ENCODE results near the gene DACH1.

The DACH1 gene

DNA sequence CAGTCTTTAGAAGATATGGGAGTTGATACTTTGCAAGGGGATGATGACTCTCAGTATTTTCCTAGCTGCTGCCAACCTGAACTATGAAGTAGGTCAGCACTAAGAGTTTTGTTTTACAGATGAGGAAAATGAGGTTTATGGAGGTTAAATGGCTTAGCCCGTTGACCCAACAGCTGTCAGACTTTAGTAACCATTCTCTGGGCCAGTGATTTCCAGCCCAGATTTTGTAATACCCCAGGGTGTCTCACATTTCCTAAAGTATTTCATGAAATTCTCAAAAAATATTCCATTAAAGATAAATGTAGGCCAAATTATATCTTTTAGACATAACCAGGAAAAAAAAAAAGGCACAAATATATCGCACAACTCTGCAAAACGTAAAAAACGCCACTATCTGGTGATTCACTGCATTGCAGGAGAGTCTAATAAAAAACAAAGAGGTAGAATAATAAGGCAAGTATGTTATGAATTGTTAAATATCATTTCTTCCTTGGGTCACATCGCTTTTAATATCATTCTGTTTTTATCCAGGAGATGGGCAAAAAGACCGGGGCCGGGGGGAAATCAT, 112.5 kb downstream of the DACH1 start:
- TF ChIP-seq, protein P1, sequence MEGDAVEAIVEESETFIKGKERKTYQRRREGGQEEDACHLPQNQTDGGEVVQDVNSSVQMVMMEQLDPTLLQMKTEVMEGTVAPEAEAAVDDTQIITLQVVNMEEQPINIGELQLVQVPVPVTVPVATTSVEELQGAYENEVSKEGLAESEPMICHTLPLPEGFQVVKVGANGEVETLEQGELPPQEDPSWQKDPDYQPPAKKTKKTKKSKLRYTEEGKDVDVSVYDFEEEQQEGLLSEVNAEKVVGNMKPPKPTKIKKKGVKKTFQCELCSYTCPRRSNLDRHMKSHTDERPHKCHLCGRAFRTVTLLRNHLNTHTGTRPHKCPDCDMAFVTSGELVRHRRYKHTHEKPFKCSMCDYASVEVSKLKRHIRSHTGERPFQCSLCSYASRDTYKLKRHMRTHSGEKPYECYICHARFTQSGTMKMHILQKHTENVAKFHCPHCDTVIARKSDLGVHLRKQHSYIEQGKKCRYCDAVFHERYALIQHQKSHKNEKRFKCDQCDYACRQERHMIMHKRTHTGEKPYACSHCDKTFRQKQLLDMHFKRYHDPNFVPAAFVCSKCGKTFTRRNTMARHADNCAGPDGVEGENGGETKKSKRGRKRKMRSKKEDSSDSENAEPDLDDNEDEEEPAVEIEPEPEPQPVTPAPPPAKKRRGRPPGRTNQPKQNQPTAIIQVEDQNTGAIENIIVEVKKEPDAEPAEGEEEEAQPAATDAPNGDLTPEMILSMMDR (IDR thresholded peaks at IDR 0.05; ENCODE audit: insufficient read depth, low read depth, low read length, missing control alignments), result peak; percentile 7
- no peak overlapping the region for H3K4me3 ChIP-seq (ENCODE audit: low read depth, low read length)
- no peak for DNase-seq (ENCODE audit: low read depth)

DNA sequence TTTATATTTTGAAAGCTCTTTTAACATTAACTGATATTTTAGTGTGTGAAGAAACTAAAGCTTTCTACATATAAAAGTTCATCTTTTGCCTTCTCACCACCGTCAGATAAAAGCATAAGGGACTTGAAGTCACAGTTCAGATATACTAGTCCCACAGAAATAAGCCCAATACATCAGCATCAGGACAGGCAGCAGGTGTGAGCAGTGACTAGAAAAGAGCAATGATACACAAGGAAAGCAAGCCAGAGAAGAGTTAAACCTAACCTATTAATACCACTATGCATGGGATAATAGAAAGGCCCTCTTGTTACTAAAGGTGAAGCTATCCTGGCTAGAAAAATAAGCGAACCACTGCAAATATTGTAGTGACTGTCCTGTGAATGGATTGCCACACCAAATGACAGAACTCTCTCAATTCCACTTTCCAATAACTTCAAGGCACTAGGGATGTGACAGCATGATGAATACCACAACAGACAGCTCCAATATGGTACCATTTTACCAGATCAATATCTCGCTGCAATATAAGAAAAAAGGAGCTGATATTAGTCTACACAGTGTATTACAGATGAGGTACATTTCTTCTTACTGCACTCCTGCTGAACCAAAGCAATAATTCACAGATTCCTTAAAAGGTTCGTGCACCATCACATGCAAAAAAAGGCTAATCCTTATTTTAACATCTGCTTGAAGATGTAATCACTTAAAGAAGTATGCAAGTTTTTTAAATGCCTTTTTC, 114.1 kb downstream of the DACH1 start:
- no peak for DNase-seq (ENCODE audit: low read depth)
- no peak overlapping the region for H3K4me3 ChIP-seq (ENCODE audit: low read depth, low read length)
- TF ChIP-seq, protein P1 (IDR thresholded peaks at IDR 0.05; ENCODE audit: insufficient read depth, low read depth, low read length, missing control alignments), result no peak

DNA sequence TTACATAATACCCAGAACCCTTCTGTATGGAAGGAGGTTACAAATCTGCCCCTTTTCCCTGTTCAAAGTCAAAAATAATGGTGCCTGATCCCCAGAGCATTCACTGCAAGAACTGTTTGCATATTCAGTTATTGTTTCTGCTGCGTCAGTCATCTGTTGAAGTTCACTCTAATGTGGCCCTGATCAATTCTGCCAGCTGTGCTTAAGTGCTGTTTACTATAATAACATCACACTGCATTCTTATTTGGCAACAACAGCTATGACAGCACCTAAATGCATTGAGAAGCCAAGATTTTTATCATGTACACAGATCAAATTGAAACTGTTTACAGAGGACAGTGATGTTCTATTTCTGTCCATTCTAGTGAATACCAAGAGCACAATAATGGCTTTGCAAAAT, 115.9 kb downstream of the DACH1 start:
- H3K4me3 ChIP-seq (ENCODE audit: low read depth, low read length), result no peak overlapping the region
- TF ChIP-seq, protein P1 (IDR thresholded peaks at IDR 0.05; ENCODE audit: insufficient read depth, low read depth, low read length, missing control alignments), result no peak
- DNase-seq (ENCODE audit: low read depth), result no peak

DNA sequence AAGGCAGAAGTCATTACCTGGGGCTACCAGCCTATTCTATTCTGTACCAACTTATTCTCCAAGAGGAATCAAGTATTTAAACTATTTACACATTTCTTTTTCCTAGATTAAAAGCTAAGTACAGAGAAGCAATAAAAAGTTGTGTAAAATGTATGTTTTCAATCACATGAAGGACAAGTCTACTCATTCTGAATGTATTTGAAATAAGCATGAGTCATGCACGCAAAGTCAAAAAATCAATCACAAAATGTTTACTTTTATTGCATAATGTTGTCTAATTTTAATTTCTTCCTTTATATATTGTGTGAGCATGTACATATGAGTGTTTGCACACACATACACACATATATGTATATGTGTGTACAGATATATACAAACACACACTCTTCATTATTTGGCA, 136.7 kb downstream of the DACH1 start:
- DNase-seq (ENCODE audit: low read depth), result no peak
- no peak overlapping the region for H3K4me3 ChIP-seq (ENCODE audit: low read depth, low read length)
- TF ChIP-seq, protein P1 (IDR thresholded peaks at IDR 0.05; ENCODE audit: insufficient read depth, low read depth, low read length, missing control alignments), result no peak

DNA sequence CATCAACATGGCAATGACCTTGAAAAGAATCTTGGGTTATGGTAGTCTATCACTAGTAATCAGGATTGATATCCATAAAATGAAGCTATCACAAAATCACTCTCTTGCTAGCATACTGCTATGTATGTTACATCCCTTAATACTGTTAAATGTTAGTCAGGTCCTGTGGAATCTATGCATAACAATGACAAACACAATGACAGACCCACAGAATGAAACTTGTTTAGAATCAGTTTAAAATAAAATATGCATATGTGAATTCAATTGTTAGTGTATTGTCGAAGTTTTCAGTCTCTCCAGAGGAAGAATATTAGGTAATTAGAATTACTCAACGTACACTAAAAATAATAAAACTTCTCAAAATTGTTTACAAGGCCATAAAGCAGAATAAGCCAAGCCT, 137.6 kb downstream of the DACH1 start:
- TF ChIP-seq, protein P1 (IDR thresholded peaks at IDR 0.05; ENCODE audit: insufficient read depth, low read depth, low read length, missing control alignments), result no peak
- H3K4me3 ChIP-seq (ENCODE audit: low read depth, low read length), result no peak overlapping the region

DNA sequence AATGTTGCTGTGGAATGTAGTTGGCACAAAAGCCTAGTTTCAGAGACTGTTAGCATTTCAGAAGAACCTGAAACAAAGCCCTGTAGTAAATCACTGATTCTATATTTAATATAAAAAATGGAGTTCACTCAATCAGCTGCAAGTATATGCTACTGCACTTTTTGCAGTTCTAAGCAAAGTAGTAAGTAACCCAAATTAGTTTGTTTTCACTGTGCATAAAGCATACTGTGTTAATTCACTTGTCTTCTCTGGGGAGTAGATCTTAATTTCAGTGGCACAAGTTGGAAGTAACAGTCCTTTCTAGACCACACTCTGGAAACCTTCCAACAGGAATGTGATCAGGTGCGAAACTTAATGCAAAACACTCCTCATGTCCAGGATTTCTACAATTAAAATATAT, 139.3 kb downstream of the DACH1 start:
- no peak overlapping the region for H3K4me3 ChIP-seq (ENCODE audit: low read depth, low read length)
- DNase-seq (ENCODE audit: low read depth), result no peak
- TF ChIP-seq, protein P1 (IDR thresholded peaks at IDR 0.05; ENCODE audit: insufficient read depth, low read depth, low read length, missing control alignments), result no peak

More for the DNA sequence above, 137.6 kb downstream of the DACH1 start:
- no peak for DNase-seq (ENCODE audit: low read depth)
